Keratinocyte (primary cell): ENCODE data around the gene COL6A1. TPM values are rescaled to one million over a fixed set of nuclear protein-coding genes. Genes with fewer than 3 reads are reported as not detected.

ENCODE experiments used
- DNase-seq: peaks from one replicate; pipeline ENCODE4 v3.0.0-alpha.2; 2011; ENCODE audit warnings: low read depth, missing footprints, low spot score
- FAIRE-seq: peaks from 2 replicates; lab custom pipeline; 2011; peaks lifted over from hg19 to GRCh38; lab: Jason Lieb, UNC
- H2AFZ ChIP-seq: 2 replicates; pipeline ENCODE4 v1.6.0; 2012; ENCODE audit warnings: low read length, control low read depth, inconsistent platforms; ENCODE audit not compliant: control insufficient read depth
- H3K27ac ChIP-seq: 2 replicates; pipeline ENCODE4 v1.5.1; 2011; ENCODE audit warnings: low read length; ENCODE audit not compliant: control insufficient read depth, insufficient read depth
- H3K27me3 ChIP-seq: 3 replicates; pipeline ENCODE4 v1.6.0; 2011; ENCODE audit warnings: low read length; ENCODE audit not compliant: control insufficient read depth, insufficient read depth; ENCODE audit errors: extremely low read depth
- H3K36me3 ChIP-seq, 2 experiments: 2 replicates in 1 of 2; 3 replicates in 1 of 2; pipeline ENCODE4 v1.5.1; 2011; ENCODE audit warnings: low read length in 2 of 2, mild to moderate bottlenecking in 1 of 2; ENCODE audit not compliant: control insufficient read depth in 2 of 2, insufficient read depth in 2 of 2; ENCODE audit errors: extremely low read depth in 1 of 2
- H3K4me1 ChIP-seq: 3 replicates; pipeline ENCODE4 v1.5.1; 2011; ENCODE audit warnings: low read length; ENCODE audit not compliant: control insufficient read depth, insufficient read depth; ENCODE audit errors: extremely low read depth
- H3K4me2 ChIP-seq: 3 replicates; pipeline ENCODE4 v1.6.0; 2011; ENCODE audit warnings: low read depth, low read length; ENCODE audit not compliant: control insufficient read depth, insufficient read depth; ENCODE audit errors: extremely low read depth
- H3K4me3 ChIP-seq, 3 experiments: fragments of 200-600 bp in 1 of 3; sonication (generic) in 1 of 3; 2 replicates in 2 of 3; 3 replicates in 1 of 3; pipeline ENCODE4 v1.5.1; 2011 to 2016; ENCODE audit warnings: low read length in 3 of 3, mild to moderate bottlenecking in 3 of 3, control low read depth in 2 of 3, inconsistent platforms in 1 of 3, low read depth in 1 of 3, mixed read lengths in 1 of 3, mixed run types in 1 of 3, moderate library complexity in 1 of 3; ENCODE audit not compliant: control insufficient read depth in 2 of 3, insufficient read depth in 2 of 3; ENCODE audit errors: extremely low read depth in 1 of 3
- H3K79me2 ChIP-seq: 2 replicates; pipeline ENCODE4 v1.6.0; 2012; ENCODE audit warnings: low read length; ENCODE audit not compliant: control insufficient read depth, insufficient read depth
- H3K9ac ChIP-seq: 3 replicates; pipeline ENCODE4 v1.6.0; 2011; ENCODE audit warnings: low read length; ENCODE audit not compliant: control insufficient read depth, insufficient read depth; ENCODE audit errors: extremely low read depth
- H3K9me1 ChIP-seq: 3 replicates; pipeline ENCODE4 v1.6.0; 2011; ENCODE audit warnings: low read length; ENCODE audit not compliant: control insufficient read depth, insufficient read depth; ENCODE audit errors: extremely low read depth
- H3K9me3 ChIP-seq: 2 replicates; pipeline ENCODE4 v1.5.1; 2012; ENCODE audit warnings: low read depth, low read length; ENCODE audit not compliant: control insufficient read depth
- H4K20me1 ChIP-seq: 3 replicates; pipeline ENCODE4 v1.6.0; 2011; ENCODE audit warnings: low read length; ENCODE audit not compliant: control insufficient read depth, insufficient read depth; ENCODE audit errors: extremely low read depth
- EZH2 ChIP-seq: IDR thresholded peaks from one replicate; pipeline ENCODE4 v1.6.1; 2012; ENCODE audit warnings: inconsistent platforms, mild to moderate bottlenecking, low read length, moderate library complexity
- dilution Hi-C: fragments of 300-500 bp; cut with MboI; formaldehyde crosslinking; loops from one replicate; pipeline ENCODE4 v1.7.0; 2020; ENCODE audit warnings: low sequenced_read_pairs; ENCODE audit not compliant: extremely low pct_ligation_motif_present
- polyA plus RNA-seq, 5 experiments: library from polyadenylated mRNA; depleted of rRNA in 3 of 5; stranded (reverse) in 3 of 5; stranded (forward) in 1 of 5; unstranded in 1 of 5; fragments of >200 nt; gene quantifications; 1 replicate in 1 of 5; 2 replicates in 3 of 5; 3 replicates in 1 of 5; pipeline versions ENCODE4 v1.2.1 to v1.2.3, GENCODE V29; 2011 to 2012; ENCODE audit warnings: missing spikeins in 2 of 5, low read depth in 1 of 5, low replicate concordance in 1 of 5
- TF ChIP-seq, protein P1 (sequence below), 3 experiments: IDR thresholded peaks in 1 of 3; conservative IDR thresholded peaks in 1 of 3; optimal IDR thresholded peaks in 1 of 3; 2 replicates in 2 of 3; 3 replicates in 1 of 3; pipeline versions ENCODE3 to v1.5.1; 2011; ENCODE audit warnings: low read length in 3 of 3, mild to moderate bottlenecking in 3 of 3, moderate library complexity in 2 of 3, control low read depth in 1 of 3, inconsistent platforms in 1 of 3; ENCODE audit not compliant: insufficient read depth in 2 of 3; ENCODE audit errors: extremely low read depth in 1 of 3

The COL6A1 gene
- polyA plus RNA-seq, 1 donor (not counting 4 experiments of a cell fraction or from before 2014, with no cell fraction given), result 2.5 TPM

DNA sequence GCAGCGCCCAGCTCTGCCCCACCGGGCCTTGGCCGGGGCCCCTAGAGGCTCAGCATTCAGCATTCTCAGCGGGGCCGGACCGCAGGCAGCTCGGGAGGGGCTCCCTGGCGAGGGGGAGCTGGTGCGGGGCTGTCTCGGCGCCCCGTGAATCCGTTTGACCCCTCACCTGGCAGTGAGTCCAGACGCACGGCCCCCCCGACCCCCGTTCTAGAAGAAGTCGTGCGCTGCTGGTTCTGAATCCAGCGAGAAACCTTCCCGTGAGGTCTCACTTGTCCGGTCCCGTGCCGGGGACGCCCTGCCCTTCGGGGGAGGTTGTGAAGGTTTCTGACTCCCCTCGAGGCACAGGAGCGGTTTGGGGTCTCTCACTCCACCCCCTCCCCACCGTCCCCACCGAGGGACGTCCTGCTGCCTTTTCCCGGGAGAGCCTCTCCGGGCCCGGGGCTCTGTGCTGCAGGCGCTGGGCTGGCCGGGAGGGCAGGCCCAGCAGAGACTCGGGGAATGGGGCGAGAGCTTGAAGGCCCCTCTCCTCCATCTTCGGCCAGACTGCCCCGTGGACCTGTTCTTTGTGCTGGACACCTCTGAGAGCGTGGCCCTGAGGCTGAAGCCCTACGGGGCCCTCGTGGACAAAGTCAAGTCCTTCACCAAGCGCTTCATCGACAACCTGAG is 655 bp downstream of the COL6A1 start:
- Histone ChIP-seq H3K4me2 (peak overlapping the region; percentile 75), H4K20me1 (no peaks in the 10 kb centered on the region), H3K9me3 (no peaks in the 10 kb centered on the region), H3K36me3 (no peaks in the 10 kb centered on the region), H3K9me1 (no peaks in the 10 kb centered on the region), H3K4me1 (peaks cover 5% of the 10 kb centered on the region), H3K9ac (peak overlapping the region; percentile 37), H2AFZ (peak overlapping the region; percentile 12), H3K4me3 (peak overlapping the region; percentile 38 to 51 (median 40)), H3K27ac (no peak overlapping the region), H3K27me3 (peaks cover 21% of the 10 kb centered on the region), H3K79me2 (no peaks in the 10 kb centered on the region)
- dilution Hi-C loops, result no loop called here
- FAIRE-seq (no peak), DNase-seq (no peak)
- TF ChIP-seq, protein P1, sequence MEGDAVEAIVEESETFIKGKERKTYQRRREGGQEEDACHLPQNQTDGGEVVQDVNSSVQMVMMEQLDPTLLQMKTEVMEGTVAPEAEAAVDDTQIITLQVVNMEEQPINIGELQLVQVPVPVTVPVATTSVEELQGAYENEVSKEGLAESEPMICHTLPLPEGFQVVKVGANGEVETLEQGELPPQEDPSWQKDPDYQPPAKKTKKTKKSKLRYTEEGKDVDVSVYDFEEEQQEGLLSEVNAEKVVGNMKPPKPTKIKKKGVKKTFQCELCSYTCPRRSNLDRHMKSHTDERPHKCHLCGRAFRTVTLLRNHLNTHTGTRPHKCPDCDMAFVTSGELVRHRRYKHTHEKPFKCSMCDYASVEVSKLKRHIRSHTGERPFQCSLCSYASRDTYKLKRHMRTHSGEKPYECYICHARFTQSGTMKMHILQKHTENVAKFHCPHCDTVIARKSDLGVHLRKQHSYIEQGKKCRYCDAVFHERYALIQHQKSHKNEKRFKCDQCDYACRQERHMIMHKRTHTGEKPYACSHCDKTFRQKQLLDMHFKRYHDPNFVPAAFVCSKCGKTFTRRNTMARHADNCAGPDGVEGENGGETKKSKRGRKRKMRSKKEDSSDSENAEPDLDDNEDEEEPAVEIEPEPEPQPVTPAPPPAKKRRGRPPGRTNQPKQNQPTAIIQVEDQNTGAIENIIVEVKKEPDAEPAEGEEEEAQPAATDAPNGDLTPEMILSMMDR (optimal IDR thresholded peaks at IDR 0.05 in 1 of 3, IDR thresholded peaks at IDR 0.05 in 1 of 3, conservative IDR thresholded peaks at IDR 0.05 in 1 of 3; ENCODE audit: extremely low read depth in 1 of 3, insufficient read depth in 2 of 3, low read length in 3 of 3), result no peak
- peak; percentile 53 for TF ChIP-seq EZH2

DNA sequence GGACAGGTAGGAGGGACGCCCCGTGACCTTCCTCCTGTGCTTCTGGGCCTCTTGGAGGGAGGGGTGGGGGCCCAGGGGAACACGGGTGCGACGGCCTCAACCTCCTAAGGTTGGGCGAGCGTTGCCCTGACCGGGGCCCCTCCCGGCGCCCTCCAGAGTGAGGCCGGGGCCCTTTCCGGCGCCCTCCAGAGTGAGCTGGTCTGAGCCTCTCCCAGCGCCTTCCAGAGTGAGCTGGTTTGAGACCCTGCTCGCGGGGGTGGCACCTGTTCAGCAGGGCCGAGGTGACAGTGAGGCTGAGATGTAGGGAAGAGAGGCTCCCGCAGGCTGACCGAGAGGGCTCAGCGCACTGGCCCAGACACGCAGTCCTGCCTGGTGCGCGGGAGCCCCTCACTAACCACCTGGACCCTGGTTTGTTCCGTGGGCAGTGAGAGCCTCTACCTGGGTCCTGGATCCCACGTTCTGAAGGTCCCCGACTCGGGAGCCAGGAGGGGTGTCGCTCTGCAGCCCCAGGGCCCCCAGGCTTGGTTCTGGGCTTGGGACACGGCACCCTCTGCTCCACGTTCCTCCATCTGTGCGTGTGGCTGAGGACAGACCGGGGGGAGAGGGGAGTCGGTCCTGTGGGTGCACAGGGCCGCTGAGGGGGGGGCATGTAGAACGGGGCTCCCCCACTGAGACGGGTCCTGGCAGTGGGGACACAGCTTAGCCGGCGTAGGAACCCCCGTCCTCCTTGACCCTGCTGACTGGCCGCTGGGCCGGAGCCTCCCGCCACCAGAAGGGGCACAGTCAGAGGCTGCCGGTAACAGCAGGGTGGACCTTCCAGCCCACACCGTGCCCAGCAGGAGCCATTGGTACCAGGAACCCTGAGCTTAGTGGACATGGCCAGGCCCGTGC is 1.4 kb downstream of the COL6A1 start:
- Histone ChIP-seq H3K9me1 (no peaks in the 10 kb centered on the region), H3K4me3 (peak overlapping the region in 1 of 3 experiments; percentile 51), H2AFZ (no peak overlapping the region), H3K36me3 (no peaks in the 10 kb centered on the region), H3K9me3 (no peaks in the 10 kb centered on the region), H3K9ac (no peak overlapping the region), H3K4me1 (peaks cover 5% of the 10 kb centered on the region), H3K4me2 (no peak overlapping the region), H3K27me3 (peaks cover 21% of the 10 kb centered on the region), H3K79me2 (no peaks in the 10 kb centered on the region), H4K20me1 (no peaks in the 10 kb centered on the region), H3K27ac (no peak overlapping the region)
- dilution Hi-C loops, result no loop called here
- DNase-seq, result no peak
- TF ChIP-seq, protein P1 (optimal IDR thresholded peaks at IDR 0.05 in 1 of 3, IDR thresholded peaks at IDR 0.05 in 1 of 3, conservative IDR thresholded peaks at IDR 0.05 in 1 of 3; ENCODE audit: extremely low read depth in 1 of 3, insufficient read depth in 2 of 3, low read length in 3 of 3), result no peak
- TF ChIP-seq EZH2, result no peak
- no peak for FAIRE-seq
